Muscle of leg (tissue), 11 donors: ENCODE results near the gene IL13. TPM values are rescaled to one million over a fixed set of nuclear protein-coding genes. Genes with fewer than 3 reads are reported as not detected.

ENCODE experiments used
- DNase-seq: peaks from one replicate; pipeline ENCODE4 v3.0.0; 2013
- H3K27ac ChIP-seq: one replicate; pipeline ENCODE4 v1.5.1; 2013; ENCODE audit warnings: mild to moderate bottlenecking, low read length, control low read depth
- H3K27me3 ChIP-seq: one replicate; pipeline ENCODE4 v1.6.1; 2013; ENCODE audit warnings: low read length; ENCODE audit not compliant: control insufficient read depth, insufficient read depth
- H3K36me3 ChIP-seq: one replicate; pipeline ENCODE4 v1.6.1; 2013; ENCODE audit warnings: low read length; ENCODE audit not compliant: control insufficient read depth, insufficient read depth
- H3K4me1 ChIP-seq: one replicate; pipeline ENCODE4 v1.6.1; 2013; ENCODE audit warnings: low read length; ENCODE audit not compliant: control insufficient read depth, insufficient read depth
- H3K4me3 ChIP-seq: one replicate; pipeline ENCODE4 v1.5.1; 2013; ENCODE audit warnings: low read length, control low read depth
- H3K9me3 ChIP-seq: replicated peaks from 2 replicates; pipeline ENCODE4 v1.6.1; 2013; ENCODE audit warnings: low read depth, low read length; ENCODE audit not compliant: control insufficient read depth
- WGBS: methylation state at CpG from one replicate; pipeline ENCODE4 v1.1.5; 2013; ENCODE audit warnings: missing lambda C conversion rate; ENCODE audit not compliant: insufficient coverage; 5-methylcytosine and 5-hydroxymethylcytosine counted together
- polyA plus RNA-seq, 8 donors: library from polyadenylated mRNA; unstranded; fragments of 120-200 nt; gene quantifications; one replicate each; pipeline versions ENCODE4 v1.2.1 to v1.2.3, GENCODE V29; 2013; ENCODE audit warnings: inconsistent platforms in 1 of 8, low replicate concordance in 1 of 8; ENCODE audit not compliant: insufficient read length in 8 of 8, insufficient read depth in 1 of 8
- total RNA-seq: library from RNA; stranded (reverse); fragments of 120-200 nt; gene quantifications from one replicate; pipeline ENCODE4 v1.2.4, GENCODE V29; 2013

IL13 gene
- total and polyA plus RNA-seq, 9 donors, result 0.17 TPM; not detected in 8

DNA sequence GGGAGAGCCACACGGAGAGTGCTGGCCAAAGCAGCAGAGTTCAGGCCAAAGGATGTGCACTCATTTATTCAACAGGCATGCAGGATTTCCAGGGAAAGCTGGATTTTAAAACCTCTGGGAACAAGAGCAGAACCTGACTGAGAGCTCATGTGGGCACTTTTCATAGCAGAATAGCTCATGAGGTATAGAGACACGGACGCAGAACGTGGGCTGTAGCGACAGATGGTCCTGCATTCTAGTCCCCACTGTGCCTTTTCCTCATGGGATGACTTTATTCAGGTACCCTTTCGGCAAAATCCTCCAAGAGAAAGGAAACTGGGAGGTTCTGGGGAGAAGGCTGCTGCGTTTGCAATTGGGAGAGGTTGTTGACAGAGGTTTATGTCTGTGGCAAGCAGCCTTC is 21.2 kb downstream of the IL13 start:
- H3K4me1 ChIP-seq, result no peaks in the 10 kb centered on the region
- H3K9me3 ChIP-seq, result no peaks in the 10 kb centered on the region
- no peaks in the 10 kb centered on the region for H3K27me3 ChIP-seq
- no peaks in the 10 kb centered on the region for H3K36me3 ChIP-seq
- WGBS, result 68% methylated on average over 4 of the region's 7 CpGs
- H3K4me3 ChIP-seq, result no peak overlapping the region
- DNase-seq, result no peak
- H3K27ac ChIP-seq, result no peak overlapping the region

DNA sequence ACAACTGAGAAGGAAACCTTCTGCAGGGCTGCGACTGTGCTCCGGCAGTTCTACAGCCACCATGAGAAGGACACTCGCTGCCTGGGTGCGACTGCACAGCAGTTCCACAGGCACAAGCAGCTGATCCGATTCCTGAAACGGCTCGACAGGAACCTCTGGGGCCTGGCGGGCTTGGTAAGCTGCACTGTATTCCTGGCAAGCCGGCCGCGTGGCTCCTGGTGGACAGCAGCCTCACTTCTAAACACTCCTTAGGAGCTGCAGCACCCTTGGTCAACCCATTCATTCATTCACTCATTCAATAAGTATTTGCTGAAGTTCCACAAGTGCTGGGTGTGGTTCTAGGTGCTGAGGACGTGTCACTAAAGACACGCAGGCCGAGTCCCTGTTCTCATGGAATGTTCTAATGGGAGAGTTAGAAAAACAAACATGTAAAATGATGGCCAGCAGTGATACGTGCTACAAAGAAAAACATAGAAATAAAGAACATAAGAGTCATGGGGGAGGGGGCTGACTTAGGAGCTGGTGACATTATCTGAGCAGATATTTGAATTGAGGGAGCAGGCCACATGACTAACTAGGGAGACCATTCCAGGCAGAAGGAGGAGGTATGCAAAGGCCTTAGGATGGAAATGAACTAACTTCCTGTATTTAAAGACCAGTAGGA is 21.9 kb downstream of the IL13 start:
- H3K27me3 ChIP-seq, result no peaks in the 10 kb centered on the region
- WGBS, result 88% methylated on average over 12 of the region's 15 CpGs
- H3K9me3 ChIP-seq, result no peaks in the 10 kb centered on the region
- H3K27ac ChIP-seq, result no peak overlapping the region
- no peak for DNase-seq
- no peaks in the 10 kb centered on the region for H3K36me3 ChIP-seq
- no peaks in the 10 kb centered on the region for H3K4me1 ChIP-seq
- H3K4me3 ChIP-seq, result no peak overlapping the region

DNA sequence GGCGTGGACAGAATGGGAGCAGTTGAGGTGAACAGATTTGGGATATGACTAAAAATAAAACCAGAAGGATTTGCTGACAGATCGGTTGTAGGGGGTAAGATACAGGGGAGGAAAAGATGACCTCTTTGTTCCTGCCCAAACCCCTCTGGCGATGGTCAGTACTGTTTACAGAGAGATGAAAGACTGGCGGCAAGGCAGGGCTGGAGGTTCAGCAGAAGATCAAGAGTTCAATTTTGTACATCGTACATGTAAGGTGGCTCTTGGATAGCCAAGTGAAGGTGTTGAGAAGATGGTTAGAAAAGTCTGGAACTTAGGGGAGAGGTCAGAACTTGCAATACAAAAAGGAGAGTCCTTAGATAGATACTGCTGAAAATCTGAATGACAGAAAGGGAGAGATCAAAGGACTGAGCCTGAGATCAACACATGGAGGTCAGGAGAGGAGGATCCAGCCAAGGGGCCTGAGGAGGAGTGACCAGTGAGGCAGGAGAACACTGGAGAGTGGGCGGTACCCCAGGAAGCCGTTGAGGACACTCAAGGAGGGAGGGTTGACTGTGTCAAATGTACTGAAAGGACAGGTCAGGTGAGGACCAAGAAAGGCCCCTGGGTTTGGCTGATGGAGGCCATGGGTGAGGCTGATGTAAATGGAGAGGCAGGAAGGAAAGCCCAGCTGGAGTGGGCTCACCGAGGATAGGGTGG is 23.0 kb downstream of the IL13 start:
- WGBS, result 87% methylated on average over 7 of the region's 8 CpGs
- Histone ChIP-seq H3K4me3 (no peak overlapping the region), H3K36me3 (no peaks in the 10 kb centered on the region), H3K4me1 (no peaks in the 10 kb centered on the region), H3K27me3 (no peaks in the 10 kb centered on the region), H3K9me3 (no peaks in the 10 kb centered on the region), H3K27ac (no peak overlapping the region)
- DNase-seq, result no peak

DNA sequence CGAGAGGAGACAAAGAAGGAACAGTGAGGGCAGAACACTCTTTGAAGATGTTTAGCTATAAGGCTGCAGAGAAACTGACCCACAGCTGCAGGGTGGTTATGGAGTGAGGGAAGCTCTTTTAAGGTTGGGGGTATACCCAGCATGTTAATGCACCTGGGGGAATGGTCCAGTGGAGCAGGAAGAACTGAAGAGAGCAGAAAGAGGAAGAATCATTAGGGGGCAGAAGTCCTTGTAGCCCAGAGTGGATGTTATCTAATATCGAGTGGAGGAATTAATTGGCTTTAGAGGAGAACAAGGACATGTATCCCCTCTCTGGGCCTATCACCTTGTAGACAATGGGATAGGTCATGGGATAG is 23.5 kb downstream of the IL13 start:
- DNase-seq, result no peak
- Histone ChIP-seq H3K4me1 (no peaks in the 10 kb centered on the region), H3K36me3 (no peaks in the 10 kb centered on the region), H3K27ac (no peak overlapping the region), H3K27me3 (no peaks in the 10 kb centered on the region), H3K9me3 (no peaks in the 10 kb centered on the region), H3K4me3 (no peak overlapping the region)
- WGBS, result 95% methylated on average over 1 of the region's 2 CpGs

DNA sequence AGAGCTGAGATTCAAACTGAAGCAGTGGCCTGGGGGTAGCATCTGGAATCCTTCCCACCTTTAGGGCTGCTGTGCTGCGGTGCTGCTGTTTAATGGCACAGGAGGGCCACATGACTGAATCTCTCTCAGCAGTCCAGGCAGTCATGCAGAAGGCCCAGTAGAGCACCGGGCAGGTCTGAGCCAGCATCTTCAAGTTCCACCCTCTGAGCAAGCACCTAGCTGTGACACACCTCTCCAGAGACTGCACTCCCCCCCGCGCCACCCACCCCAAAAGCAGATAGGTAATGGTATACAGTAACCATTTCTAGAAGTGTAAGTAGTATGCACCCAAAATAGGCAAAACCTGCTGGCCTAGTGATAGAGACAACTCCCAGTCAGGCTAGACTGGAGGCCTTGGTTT is 24.0 kb downstream of the IL13 start:
- Histone ChIP-seq H3K4me1 (no peaks in the 10 kb centered on the region), H3K27ac (no peak overlapping the region), H3K4me3 (no peak overlapping the region), H3K36me3 (no peaks in the 10 kb centered on the region), H3K9me3 (no peaks in the 10 kb centered on the region), H3K27me3 (no peaks in the 10 kb centered on the region)
- 92% methylated on average over 2 of the region's 4 CpGs for WGBS
- no peak for DNase-seq

DNA sequence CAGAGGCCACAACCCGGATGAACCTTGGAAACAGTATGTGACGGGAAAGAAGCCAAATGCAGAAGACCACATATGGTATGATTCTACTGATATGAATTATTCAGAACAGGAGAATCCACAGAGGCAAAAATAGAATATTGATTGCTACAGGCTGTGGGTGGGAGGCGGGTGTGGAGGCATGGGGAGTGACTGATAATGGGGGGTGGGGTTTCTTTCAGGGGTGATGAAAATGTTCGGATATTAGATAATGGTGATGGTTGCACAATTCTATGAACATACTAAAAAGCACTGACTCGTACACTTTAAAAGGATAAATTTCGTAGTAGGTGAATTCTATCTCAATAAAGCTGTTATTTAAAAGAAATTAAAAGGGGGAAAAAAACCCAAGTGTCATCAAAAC is 26.5 kb downstream of the IL13 start:
- WGBS, result no CpG with 5 or more reads among the region's 6 CpGs
- H3K36me3 ChIP-seq, result no peaks in the 10 kb centered on the region
- DNase-seq, result no peak
- no peak overlapping the region for H3K27ac ChIP-seq
- no peaks in the 10 kb centered on the region for H3K9me3 ChIP-seq
- H3K4me3 ChIP-seq, result no peak overlapping the region
- no peaks in the 10 kb centered on the region for H3K4me1 ChIP-seq
- H3K27me3 ChIP-seq, result no peaks in the 10 kb centered on the region

DNA sequence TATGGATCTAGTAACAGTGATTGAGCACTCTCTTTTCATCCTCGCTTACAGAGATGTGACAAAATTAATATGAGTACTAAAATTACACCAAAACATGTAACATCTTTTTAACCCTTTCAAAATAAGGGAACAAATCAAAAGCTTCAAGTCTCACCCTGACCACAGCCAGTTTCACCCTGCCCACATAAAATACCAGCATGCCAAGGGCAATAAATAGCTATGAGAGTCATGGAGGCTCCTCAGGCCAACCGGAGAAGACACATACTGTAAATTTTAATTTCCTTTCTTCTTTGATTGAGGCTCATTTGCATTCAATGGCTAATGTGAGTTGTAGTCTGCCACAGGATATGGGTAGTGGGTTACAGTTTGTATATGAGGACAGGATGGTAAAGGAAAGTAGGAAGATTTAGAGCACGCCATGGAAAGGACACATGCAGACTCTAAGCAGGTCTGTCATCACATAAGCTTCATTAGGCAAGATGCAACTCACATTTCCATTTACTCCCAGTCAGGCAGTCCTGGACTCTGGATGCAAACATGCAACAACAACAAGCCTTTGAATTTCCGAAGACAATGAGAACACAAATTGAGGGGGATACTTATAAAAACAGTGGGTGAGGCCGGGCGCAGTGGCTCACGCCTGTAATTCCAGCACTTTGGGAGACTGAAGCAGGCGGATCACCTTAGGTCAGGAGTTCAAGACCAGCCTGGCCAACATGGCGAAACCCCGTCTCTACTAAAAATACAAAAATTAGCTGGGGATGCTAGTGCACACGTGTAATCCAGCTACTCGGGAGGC is 27.1 kb downstream of the IL13 start:
- no peak overlapping the region for H3K4me3 ChIP-seq
- no peak for DNase-seq
- WGBS, result 96% methylated on average over 7 of the region's 12 CpGs
- H3K9me3 ChIP-seq, result no peaks in the 10 kb centered on the region
- H3K36me3 ChIP-seq, result no peaks in the 10 kb centered on the region
- H3K4me1 ChIP-seq, result no peaks in the 10 kb centered on the region
- H3K27me3 ChIP-seq, result no peaks in the 10 kb centered on the region
- H3K27ac ChIP-seq, result no peak overlapping the region

DNA sequence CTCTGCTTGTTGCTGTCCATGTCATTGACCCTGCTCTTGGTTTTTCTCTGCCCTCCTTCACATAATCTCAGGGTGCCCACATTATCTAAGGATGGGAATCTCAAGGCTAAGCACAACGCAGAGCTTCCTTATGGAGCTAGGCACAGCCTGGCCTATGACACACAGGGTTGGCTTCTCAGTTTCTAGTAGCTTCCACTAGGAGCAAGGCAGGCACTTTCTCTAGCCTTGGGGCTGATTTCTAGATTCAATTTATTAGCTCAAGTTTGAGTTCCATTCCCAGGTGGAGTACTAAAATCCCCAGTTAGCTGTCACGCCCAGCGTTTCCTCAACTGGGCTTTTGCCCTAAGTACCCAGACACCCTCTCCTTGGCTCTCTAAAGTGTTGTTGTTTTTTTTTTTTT is 28.2 kb downstream of the IL13 start:
- WGBS, result 100% methylated on average over 1 of the region's 3 CpGs
- H3K4me1 ChIP-seq, result no peaks in the 10 kb centered on the region
- no peak overlapping the region for H3K27ac ChIP-seq
- no peaks in the 10 kb centered on the region for H3K36me3 ChIP-seq
- no peaks in the 10 kb centered on the region for H3K9me3 ChIP-seq
- DNase-seq, result no peak
- no peaks in the 10 kb centered on the region for H3K27me3 ChIP-seq
- H3K4me3 ChIP-seq, result no peak overlapping the region

DNA sequence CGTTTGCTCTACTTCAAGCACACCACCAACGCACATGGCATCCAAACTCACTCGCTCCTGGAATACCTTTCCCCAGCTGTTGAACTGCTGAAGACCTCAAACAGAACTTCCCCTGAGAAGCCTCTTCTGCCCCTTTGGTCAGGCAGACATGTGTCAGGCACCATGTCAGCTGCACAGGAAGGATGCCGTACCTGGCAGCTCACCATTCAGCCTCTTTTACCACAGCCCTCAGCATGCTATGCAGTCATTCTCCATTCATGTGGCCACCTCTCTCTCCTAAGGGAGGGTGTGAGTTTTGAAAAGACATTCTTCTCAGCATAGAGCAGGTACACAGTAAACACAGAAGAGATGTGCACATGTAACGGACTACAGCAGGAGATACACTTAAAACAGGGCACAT is 30.0 kb downstream of the IL13 start:
- Histone ChIP-seq H3K27ac (no peak overlapping the region), H3K36me3 (no peaks in the 10 kb centered on the region), H3K27me3 (no peaks in the 10 kb centered on the region), H3K4me1 (no peaks in the 10 kb centered on the region), H3K4me3 (no peak overlapping the region), H3K9me3 (no peaks in the 10 kb centered on the region)
- DNase-seq, result no peak
- WGBS, result 89% methylated on average over 4 of the region's 5 CpGs

DNA sequence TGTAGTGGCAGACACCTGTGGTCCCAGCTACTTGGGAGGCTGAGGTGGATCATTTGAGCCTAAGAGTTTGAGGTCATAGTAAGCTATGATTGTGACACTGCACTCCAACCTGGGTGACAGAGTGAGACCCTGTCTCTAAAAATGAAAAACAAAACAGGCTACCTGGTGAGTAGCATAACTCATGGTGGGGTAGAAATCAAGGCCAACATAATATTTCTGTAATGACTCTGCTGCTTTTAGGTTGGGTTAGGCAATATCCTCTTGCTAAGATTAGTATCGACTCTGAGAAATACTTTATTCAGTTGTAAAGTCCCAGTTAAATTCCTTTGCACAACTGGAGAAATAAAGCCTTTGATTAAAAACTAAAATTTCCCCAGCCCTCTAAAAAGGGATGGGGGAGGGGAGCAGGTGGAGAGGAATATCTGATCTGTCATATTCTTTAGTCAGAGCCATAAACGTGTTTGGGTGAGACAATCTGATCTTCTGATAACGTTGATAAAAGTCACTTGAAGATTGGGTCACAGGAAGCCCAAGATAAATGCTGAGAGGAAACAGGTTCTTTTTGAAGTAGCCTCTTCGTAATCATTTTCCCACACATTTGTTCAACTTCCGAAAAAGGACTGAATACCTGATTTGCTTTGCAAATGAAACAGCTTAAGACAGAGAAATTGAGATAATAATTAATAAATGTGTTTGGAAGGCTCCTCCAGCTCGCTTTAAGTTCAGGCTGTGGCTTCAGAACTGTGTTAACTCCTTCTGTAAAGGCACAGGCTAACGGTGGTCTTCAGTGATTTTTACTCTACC is 30.8 kb downstream of the IL13 start:
- H3K27me3 ChIP-seq, result no peaks in the 10 kb centered on the region
- H3K4me1 ChIP-seq, result no peaks in the 10 kb centered on the region
- H3K27ac ChIP-seq, result no peak overlapping the region
- 40% methylated on average over 1 of the region's 7 CpGs for WGBS
- H3K36me3 ChIP-seq, result no peaks in the 10 kb centered on the region
- H3K4me3 ChIP-seq, result no peak overlapping the region
- no peaks in the 10 kb centered on the region for H3K9me3 ChIP-seq
- no peak for DNase-seq
